Measurements from ENCODE around the gene GLTP. TPM values are rescaled to one million over a fixed set of nuclear protein-coding genes. Genes with fewer than 3 reads are reported as not detected.

GLTP gene
- total RNA-seq, 1 experiment from 2014 or later, result 15.5 TPM

DNA sequence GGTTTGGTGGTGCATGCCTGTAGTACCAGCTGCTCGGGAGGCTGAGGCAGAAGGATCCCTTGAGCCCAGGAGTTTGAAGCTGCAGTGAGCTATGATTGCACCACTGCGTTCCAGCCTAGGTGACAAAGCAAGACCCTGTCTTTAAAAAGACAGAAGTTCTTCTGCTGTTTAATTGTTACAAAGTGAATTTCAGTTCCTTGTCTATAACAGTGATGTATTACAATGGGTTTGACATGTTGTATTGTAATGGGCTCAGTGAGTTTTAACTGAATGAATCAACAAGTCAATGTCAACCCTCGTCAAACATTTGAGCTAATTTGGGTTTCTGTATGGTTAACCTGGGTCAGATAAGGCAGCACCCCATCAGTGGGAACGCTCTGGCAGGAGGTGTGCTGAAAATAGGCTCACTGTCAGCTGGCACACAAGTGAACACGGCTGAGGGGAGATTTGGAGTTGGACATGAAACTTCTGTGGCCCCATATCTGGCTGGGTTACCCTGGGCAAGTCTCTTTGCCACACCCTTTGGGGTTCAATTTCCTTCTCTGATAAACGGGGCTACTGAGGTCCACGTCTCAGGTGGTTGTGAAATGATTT is 33.1 kb downstream of the GLTP start:
- Histone ChIP-seq H3K27me3 (ENCODE audit: insufficient read depth, low read length) (no peaks in the 10 kb centered on the region), H3K79me2 (ENCODE audit: insufficient read depth, low read length) (no peaks in the 10 kb centered on the region), H4K20me1 (ENCODE audit: control insufficient read depth, insufficient read depth, insufficient read length) (no peaks in the 10 kb centered on the region), H4K91ac (ENCODE audit: insufficient read length, low read depth, low read length) (no peak overlapping the region), H2BK12ac (ENCODE audit: insufficient read length, low read depth, low read length) (no peak overlapping the region), H2AFZ (ENCODE audit: low read length) (no peak overlapping the region), H2BK15ac (ENCODE audit: low read depth, low read length) (no peak overlapping the region), H3K9me3 (ENCODE audit: control insufficient read depth, low read depth, low read length) (no peaks in the 10 kb centered on the region), H3K4me2 (ENCODE audit: insufficient read depth, insufficient read length, low read length) (no peak overlapping the region), H3K4ac (ENCODE audit: low read depth, low read length) (no peak overlapping the region), H4K5ac (ENCODE audit: insufficient read length, low read depth, low read length) (no peak overlapping the region), H3K79me1 (ENCODE audit: insufficient read depth, low read depth, low read length, poor library complexity, severe bottlenecking) (no peaks in the 10 kb centered on the region), H3K27ac (ENCODE audit: insufficient read length, low read depth, low read length) (no peak overlapping the region), H3K9ac (ENCODE audit: extremely low read depth, insufficient read length, low read length) (no peak overlapping the region), H3K4me1 (ENCODE audit: insufficient read depth, low read length) (no peaks in the 10 kb centered on the region), H2BK20ac (ENCODE audit: low read depth, low read length, poor library complexity, severe bottlenecking) (no peak overlapping the region), H3T11ph (ENCODE audit: low read length) (no peak overlapping the region), H2BK5ac (ENCODE audit: insufficient read length, low read length) (no peak overlapping the region), H3K56ac (ENCODE audit: insufficient read length, low read depth, low read length) (no peak overlapping the region), H2BK120ac (ENCODE audit: low read depth, low read length, poor library complexity, severe bottlenecking) (no peak overlapping the region), H4K8ac (replicated peaks; ENCODE audit: insufficient read length, low read depth, low read length) (no peak overlapping the region), H3K23me2 (ENCODE audit: insufficient read length, low read depth, low read length, poor library complexity, severe bottlenecking) (peaks cover 2% of the 10 kb centered on the region), H3K14ac (ENCODE audit: insufficient read depth, low read length) (no peak overlapping the region), H2AK5ac (ENCODE audit: insufficient read length, low read length) (no peak overlapping the region), H3K18ac (ENCODE audit: insufficient read length, low read depth, low read length) (no peak overlapping the region), H3K23ac (ENCODE audit: insufficient read length, low read depth, low read length) (no peak overlapping the region)
- peaks cover 0 to 6% of the 10 kb centered on the region in 2 experiments; a peak in 2 of 4 replicates for H3K4me1 Mint-ChIP-seq
- H3K9me3 Mint-ChIP-seq, result no peaks in the 10 kb centered on the region; a peak in 1 of 5 replicates
- H3K4me3 Mint-ChIP-seq, result no peak overlapping the region
- no peak for DNase-seq
- H3K36me3 Mint-ChIP-seq (ENCODE audit: insufficient read depth in 1 of 3, low read depth in 3 of 3), result peaks cover 2 to 3% (median 2%) of the 10 kb centered on the region in 3 experiments; a peak in 2 of 7 replicates
- TF ChIP-seq, protein P1, sequence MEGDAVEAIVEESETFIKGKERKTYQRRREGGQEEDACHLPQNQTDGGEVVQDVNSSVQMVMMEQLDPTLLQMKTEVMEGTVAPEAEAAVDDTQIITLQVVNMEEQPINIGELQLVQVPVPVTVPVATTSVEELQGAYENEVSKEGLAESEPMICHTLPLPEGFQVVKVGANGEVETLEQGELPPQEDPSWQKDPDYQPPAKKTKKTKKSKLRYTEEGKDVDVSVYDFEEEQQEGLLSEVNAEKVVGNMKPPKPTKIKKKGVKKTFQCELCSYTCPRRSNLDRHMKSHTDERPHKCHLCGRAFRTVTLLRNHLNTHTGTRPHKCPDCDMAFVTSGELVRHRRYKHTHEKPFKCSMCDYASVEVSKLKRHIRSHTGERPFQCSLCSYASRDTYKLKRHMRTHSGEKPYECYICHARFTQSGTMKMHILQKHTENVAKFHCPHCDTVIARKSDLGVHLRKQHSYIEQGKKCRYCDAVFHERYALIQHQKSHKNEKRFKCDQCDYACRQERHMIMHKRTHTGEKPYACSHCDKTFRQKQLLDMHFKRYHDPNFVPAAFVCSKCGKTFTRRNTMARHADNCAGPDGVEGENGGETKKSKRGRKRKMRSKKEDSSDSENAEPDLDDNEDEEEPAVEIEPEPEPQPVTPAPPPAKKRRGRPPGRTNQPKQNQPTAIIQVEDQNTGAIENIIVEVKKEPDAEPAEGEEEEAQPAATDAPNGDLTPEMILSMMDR (conservative IDR thresholded peaks at IDR 0.05), result no peak
- H3K27me3 Mint-ChIP-seq (ENCODE audit: low read depth), result no peaks in the 10 kb centered on the region
- no CpG with 5 or more reads among the region's 7 CpGs for WGBS (ENCODE audit: extremely low coverage, insufficient read length, low lambda C conversion rate)
- H3K27ac Mint-ChIP-seq, result no peak overlapping the region

All from H9 (cell line).